H1 (cell line): ENCODE data around the gene CHD9. TPM values are rescaled to one million over a fixed set of nuclear protein-coding genes. Genes with fewer than 3 reads are reported as not detected.

Experiments
- BACH1 ChIP-seq: IDR thresholded peaks from 2 replicates; pipeline ENCODE4 v1.6.1; 2012; ENCODE audit warnings: low read length, improper control_type of control experiment
- HDAC6 ChIP-seq: IDR thresholded peaks from one replicate; pipeline ENCODE4 v1.7.1; 2012; ENCODE audit warnings: low read depth, mild to moderate bottlenecking, inconsistent platforms, low read length, moderate library complexity
- KDM1A ChIP-seq: fragments of 200-600, 300-600 bp; sonication (generic); IDR thresholded peaks from 2 replicates; pipeline ENCODE4 v1.7.1; 2016; ENCODE audit warnings: mild to moderate bottlenecking, low read length, borderline replicate concordance
- TAF1 ChIP-seq: IDR thresholded peaks from 2 replicates; pipeline ENCODE4 v1.6.1; 2011; ENCODE audit warnings: mild to moderate bottlenecking, low read depth, low read length
- TEAD4 ChIP-seq: IDR thresholded peaks from 2 replicates; pipeline ENCODE4 v1.6.1; 2012; ENCODE audit warnings: low read depth, low read length, inconsistent platforms, mixed read lengths
- ZNF274 ChIP-seq: IDR thresholded peaks from 2 replicates; pipeline ENCODE4 v1.7.0; 2012; ENCODE audit warnings: low read length, borderline replicate concordance; ENCODE audit errors: extremely low read depth
- polyA plus RNA-seq, 7 experiments: library from polyadenylated mRNA; depleted of rRNA in 3 of 7; stranded (reverse) in 5 of 7; unstranded in 2 of 7; fragments of >200 nt in 5 of 7; fragments of 200-250 nt in 2 of 7; gene quantifications; 1 replicate in 5 of 7; 2 replicates in 1 of 7; 4 replicates in 1 of 7; pipeline versions ENCODE4 v1.2.1 to v1.2.3, GENCODE V29; 2011 to 2013; ENCODE audit warnings: missing spikeins in 2 of 7, mixed read lengths in 2 of 7
- total RNA-seq: library from RNA; stranded (reverse); fragmentation: NEBNext Ultra II Directional; extraction: Animal tissue kit (Norgen Biotek cat#: 25700); gene quantifications from 2 replicates; pipeline ENCODE4 v1.2.1, GENCODE V29; 2021

Gene CHD9
- total and polyA plus RNA-seq, 2 of the 8 experiments (the other 6 are each of a cell fraction or from before 2014, with no cell fraction given) = 9.9 to 32.4 TPM

- TF ChIP-seq ZNF274 (no peak), TEAD4 (no peak), BACH1 (no peak), HDAC6 (no peak), TAF1 (no peak), KDM1A (no peak)
These were observed 155.1 kb downstream of the CHD9 start (continued) for GRCh38 chr16:53209877-53210276.
